ENCODE measurements around the gene CDKN1A. TPM values are rescaled to one million over a fixed set of nuclear protein-coding genes. Genes with fewer than 3 reads are reported as not detected.
A peak's percentile ranks its signal among the peaks of the same experiment; 100 is the strongest.

Gene CDKN1A
- total RNA-seq, 1 experiment from 2014 or later, result 117 TPM

DNA sequence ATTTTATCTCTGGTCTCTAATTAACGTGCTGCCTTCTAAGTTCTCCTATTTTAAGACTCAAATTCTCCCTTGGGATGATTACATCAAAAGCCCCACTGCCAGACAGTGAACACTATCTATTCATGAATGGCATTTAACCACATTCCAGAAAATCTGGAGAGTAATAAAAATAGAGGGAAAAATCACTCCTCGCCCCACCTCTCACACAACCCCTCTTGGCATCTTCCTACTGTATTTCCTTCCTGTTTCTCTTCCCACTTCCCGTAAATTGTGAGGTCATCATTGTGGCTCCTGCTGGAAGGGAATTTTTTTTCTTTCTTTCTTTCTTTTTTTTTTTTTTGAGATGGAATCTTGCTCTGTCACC lies 50.6 kb downstream of the CDKN1A start:
- in situ Hi-C loops (cut with HindIII; ENCODE audit: low sequenced_read_pairs), result no loop called here

DNA sequence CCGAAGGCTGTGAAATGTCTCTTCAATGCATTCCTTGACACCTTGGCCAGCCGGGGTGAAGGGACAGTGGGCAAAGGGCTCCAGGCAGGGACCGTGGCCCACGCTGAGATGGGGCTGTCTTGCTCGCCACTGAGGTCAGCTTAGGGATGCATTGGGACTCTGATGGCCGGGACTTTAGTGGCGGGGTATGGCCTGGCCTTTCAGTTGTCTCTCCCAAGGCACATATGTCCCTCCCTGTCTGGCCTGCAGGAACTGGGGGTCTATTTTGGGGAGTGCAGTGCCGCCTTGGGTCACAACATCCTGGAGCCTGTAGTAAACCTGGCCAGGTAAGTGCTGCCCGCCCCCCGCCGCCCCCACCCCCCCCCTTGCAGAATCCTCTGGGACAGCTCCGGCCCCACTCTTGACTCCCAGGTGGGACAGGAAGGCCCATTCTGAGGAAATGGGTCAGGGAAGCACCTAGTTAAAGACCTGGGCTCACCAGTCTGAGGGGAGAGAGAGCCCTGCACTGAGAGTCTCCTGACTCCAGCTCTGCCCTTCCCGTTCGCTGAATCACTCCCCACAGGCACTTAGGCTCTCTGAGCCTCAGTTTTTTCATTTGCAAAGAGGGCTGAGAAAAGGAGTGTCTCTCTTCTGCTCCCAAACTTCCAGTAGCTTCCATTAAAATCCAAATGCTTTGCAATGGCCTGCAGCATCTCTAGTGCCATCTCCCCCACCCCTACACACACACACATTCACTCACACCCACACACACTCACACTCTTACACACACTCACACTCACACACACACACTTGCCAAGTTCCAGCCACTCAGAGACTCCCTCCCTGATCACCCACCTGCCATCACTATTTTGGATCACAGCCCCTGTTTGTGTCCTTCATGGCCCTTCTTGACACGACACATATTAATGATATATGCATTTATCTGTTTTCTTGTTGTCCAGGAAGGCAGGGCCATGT lies 52.2 kb downstream of the CDKN1A start:
- no peak for DNase-seq (ENCODE audit: low spot score)
- in situ Hi-C loops (cut with HindIII; ENCODE audit: low sequenced_read_pairs), result no loop called here

More for the DNA sequence above, 50.6 kb downstream of the CDKN1A start:
- no peak for DNase-seq (ENCODE audit: low spot score)

DNA sequence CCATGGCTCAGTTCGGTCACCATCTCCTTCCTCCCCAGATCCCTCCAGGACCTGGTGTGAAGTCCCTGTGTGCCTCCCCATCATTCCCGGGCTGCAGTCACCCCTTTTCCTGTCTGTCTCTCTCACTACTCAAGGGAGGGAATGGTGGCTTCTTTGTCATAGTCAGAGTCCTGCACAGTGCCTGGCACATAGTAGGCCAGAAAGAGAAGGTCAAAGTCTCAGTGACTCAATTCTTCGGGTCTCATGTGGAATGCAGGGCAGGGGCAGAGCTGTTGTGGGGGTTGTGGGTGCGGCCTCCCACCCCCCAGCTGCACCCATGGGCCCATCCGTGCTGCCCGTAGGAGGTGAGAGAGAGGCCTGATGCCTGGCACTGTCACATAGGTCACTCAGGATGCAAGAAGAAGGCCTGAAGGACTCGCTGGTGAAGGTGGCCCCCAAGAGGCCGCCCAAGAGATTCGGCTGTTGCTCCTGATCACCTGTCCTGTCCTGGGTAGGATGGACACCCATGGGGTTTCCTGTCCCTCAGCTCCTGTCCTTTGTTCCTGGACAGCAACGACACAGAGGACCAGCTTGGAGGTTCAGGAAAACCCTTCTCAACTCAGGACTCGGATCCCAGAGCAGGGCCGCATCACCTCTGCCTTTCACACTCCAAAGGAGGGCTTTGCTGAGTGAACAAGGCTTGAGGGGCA lies 53.3 kb downstream of the CDKN1A start:
- in situ Hi-C loops (cut with HindIII; ENCODE audit: low sequenced_read_pairs), result no loop called here
- DNase-seq (ENCODE audit: low spot score), result no peak

DNA sequence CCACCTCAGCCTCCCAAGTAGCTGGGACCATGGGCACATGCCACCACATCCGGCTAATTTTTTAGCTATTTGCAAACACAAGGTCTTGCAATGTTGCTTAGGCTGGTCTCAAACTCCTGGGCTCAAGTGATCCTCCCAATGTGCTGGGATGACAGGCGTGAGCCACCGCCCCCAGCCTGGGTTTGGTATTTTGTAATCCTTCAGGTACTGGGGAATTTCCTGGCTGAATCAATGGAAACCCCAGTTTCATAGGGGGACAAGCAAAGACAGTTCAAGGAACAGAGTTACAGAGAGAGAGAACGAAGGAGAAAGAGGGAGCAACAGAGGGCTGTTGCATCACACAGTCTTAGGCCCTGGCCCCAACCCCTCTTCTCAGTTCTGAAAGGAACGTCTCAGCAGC lies 54.8 kb downstream of the CDKN1A start:
- no peak for DNase-seq (ENCODE audit: low spot score)
- in situ Hi-C loops (cut with HindIII; ENCODE audit: low sequenced_read_pairs), result no loop called here

DNA sequence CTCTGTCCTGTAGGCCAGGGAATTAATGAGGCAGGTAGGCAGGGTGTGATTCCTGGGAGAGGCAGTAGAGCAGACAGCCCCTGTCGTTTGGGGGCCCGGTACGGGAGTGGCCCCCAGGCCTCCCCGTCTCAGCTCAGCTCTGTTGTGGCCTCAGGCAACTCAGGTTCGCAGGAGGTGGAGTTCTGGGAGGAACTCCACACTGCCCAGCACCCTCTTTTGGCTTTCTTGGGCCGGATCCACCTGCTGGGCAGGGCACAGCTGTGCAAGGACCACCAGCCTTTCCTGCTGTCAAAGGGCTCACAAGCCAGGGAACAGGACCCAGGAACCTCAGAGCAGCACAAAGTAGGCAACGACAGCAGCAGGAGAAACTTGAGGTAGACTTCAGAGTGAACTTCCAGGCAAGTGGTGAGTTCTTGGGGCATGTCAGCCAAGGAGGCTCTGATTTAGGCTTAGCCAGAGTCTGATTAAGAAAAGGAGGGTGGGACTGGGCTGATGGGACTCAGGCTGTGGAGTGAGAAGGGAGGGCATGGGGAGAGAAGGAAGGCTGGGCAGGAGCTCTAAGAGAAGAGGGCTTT lies 56.1 kb downstream of the CDKN1A start:
- in situ Hi-C loops (cut with HindIII; ENCODE audit: low sequenced_read_pairs), result no loop called here
- DNase-seq (ENCODE audit: low spot score), result no peak

DNA sequence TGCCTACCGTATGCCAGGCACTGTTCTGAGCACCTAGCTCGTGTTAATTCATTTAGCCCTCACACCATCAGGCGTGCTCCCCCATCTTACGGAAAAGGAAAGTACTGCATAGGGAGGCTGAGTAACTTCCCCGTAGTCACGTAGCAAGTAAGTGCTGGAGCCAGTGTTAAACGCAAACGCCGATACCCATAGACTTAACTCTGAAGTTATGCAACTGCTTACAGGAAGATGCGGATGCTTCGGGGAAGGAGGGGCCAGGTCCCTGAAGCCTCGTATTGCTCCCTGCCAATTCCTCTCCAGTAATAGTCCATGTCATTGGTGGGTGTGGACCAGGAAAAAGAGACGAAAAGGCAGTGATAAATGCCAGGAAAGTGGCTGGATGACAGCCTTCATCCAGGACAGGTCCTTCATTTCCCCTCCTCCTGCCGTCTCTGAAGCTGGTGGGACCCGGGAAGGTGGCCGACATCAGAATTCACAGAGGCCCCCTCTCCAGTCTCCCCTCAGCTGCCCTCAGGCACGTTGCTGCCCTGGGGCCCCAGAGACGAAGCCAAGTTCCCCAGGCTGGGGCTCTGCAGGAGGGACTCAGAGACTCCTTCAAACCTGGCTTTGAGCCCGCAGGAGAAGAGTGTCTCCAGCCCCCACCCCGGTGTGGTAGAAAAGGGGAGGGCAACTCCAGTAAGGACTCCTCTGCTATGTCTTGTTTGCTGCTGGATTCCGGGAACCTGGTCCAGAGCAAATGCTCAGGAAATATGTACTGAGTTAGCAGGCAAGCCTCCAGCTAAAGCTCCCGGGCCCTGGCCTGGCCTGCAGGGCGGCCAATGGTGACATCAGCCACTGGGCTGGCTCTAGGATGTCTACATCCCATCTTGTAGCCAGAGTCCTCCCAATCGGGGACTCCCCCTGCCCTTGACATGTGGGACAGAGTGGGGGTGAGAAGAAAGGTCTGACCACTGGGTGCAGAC lies 56.9 kb downstream of the CDKN1A start:
- in situ Hi-C loops (cut with HindIII; ENCODE audit: low sequenced_read_pairs), result no loop called here

More for the DNA sequence above, 56.9 kb downstream of the CDKN1A start:
- peak; percentile 78 for DNase-seq (ENCODE audit: low spot score)

Other genes with a start within 250 kb of the CDKN1A start
- gene PXT1, start 235.9 kb upstream of the CDKN1A start, total RNA-seq (2014; rRNA removed; shearing (Covaris generic)), result not detected in 2 replicates
- gene KCTD20, start 235.7 kb upstream of the CDKN1A start, total RNA-seq (2014; rRNA removed; shearing (Covaris generic)), result 68.6 and 91.6 TPM in 2 replicates
- gene STK38, start 131.2 kb upstream of the CDKN1A start, total RNA-seq (2014; rRNA removed; shearing (Covaris generic)), result 11.8 and 19.6 TPM in 2 replicates
- gene SRSF3, start 84.4 kb upstream of the CDKN1A start, total RNA-seq (2014; rRNA removed; shearing (Covaris generic)), result 342 and 464 TPM in 2 replicates
- 0.06 TPM in 1 of 2 replicates, not detected in the other for gene RAB44, start 19.1 kb downstream of the CDKN1A start, total RNA-seq (2014; rRNA removed; shearing (Covaris generic))
- 28.1 and 37.6 TPM in 2 replicates for gene CPNE5, start 160.7 kb downstream of the CDKN1A start, total RNA-seq (2014; rRNA removed; shearing (Covaris generic))
- gene PPIL1, start 196.1 kb downstream of the CDKN1A start, total RNA-seq (2014; rRNA removed; shearing (Covaris generic)), result 62.5 and 124 TPM in 2 replicates
- 22.5 and 30.1 TPM in 2 replicates for gene C6orf89, start 207.2 kb downstream of the CDKN1A start, total RNA-seq (2014; rRNA removed; shearing (Covaris generic))